ENCODE data around the gene TM6SF1. TPM values are rescaled to one million over a fixed set of nuclear protein-coding genes. Genes with fewer than 3 reads are reported as not detected.

TM6SF1 gene
- total and polyA plus RNA-seq, 2 of the 8 experiments (the other 6 are each of a cell fraction or from before 2014, with no cell fraction given), result 0.74 to 1.0 TPM

- Histone ChIP-seq H3K14ac (ENCODE audit: insufficient read length) (no peak overlapping the region), H2AK5ac (ENCODE audit: low read depth, low read length) (no peak overlapping the region), H3K4me3 (ENCODE audit: extremely low read depth in 1 of 4, insufficient read depth in 2 of 4, low read depth in 3 of 4, low read length in 4 of 4) (no peak overlapping the region), H4K20me1 (replicated peaks in 1 of 2; ENCODE audit: control insufficient read depth in 1 of 2, insufficient read depth in 2 of 2, low read length in 2 of 2) (peaks cover 6 to 7% of the 10 kb centered on the region in 2 experiments), H3K23me2 (ENCODE audit: low read depth, low read length) (no peaks in the 10 kb centered on the region), H4K91ac (replicated peaks; ENCODE audit: insufficient read length, low read length) (no peak overlapping the region), H4K8ac (ENCODE audit: extremely low read depth, insufficient read depth, low read length) (no peak overlapping the region), H3K9ac (replicated peaks in 1 of 4; ENCODE audit: extremely low read depth in 1 of 4, low read depth in 3 of 4, low read length in 3 of 4) (no peak overlapping the region), H3K36me3 (ENCODE audit: control insufficient read depth in 2 of 4, insufficient read depth in 4 of 4, low read length in 3 of 4) (peaks cover 0 to 3% (median 0%) of the 10 kb centered on the region in 4 experiments; a peak in 1 of 8 replicates), H3K4ac (replicated peaks; ENCODE audit: insufficient read length, low read depth, low read length) (no peak overlapping the region), H3K79me2 (ENCODE audit: control insufficient read depth in 1 of 2, insufficient read depth in 2 of 2, low read length in 2 of 2) (peaks cover 6 to 93% of the 10 kb centered on the region in 2 experiments; a peak in 3 of 4 replicates), H2BK120ac (replicated peaks; ENCODE audit: low read depth, low read length) (no peak overlapping the region), H4K5ac (ENCODE audit: insufficient read length, low read depth, low read length) (no peak overlapping the region), H3K4me1 (replicated peaks in 1 of 4; ENCODE audit: control insufficient read depth in 3 of 4, insufficient read depth in 4 of 4, low read length in 3 of 4) (no peaks in the 10 kb centered on the region; a peak in 1 of 7 replicates), H3K9me3 (ENCODE audit: insufficient read depth in 2 of 2, low read depth in 1 of 2, low read length in 1 of 2) (no peaks in the 10 kb centered on the region), H2AFZ (ENCODE audit: low read length) (no peak overlapping the region), H3K79me1 (ENCODE audit: low read depth, low read length) (no peaks in the 10 kb centered on the region; the same call in 1 of the 2 replicates), H2BK20ac (ENCODE audit: low read length) (no peak overlapping the region), H2BK12ac (ENCODE audit: low read depth, low read length) (no peak overlapping the region), H3K23ac (ENCODE audit: insufficient read length) (no peak overlapping the region), H2BK5ac (ENCODE audit: low read depth, low read length) (no peak overlapping the region), H3K18ac (ENCODE audit: extremely low read depth, low read length) (no peak overlapping the region), H3K56ac (replicated peaks; ENCODE audit: insufficient read length, low read depth, low read length) (no peak overlapping the region), H3K27me3 (replicated peaks in 1 of 4; ENCODE audit: control insufficient read depth in 3 of 4, extremely low read depth in 1 of 4, insufficient read depth in 3 of 4, low read length in 3 of 4) (no peaks in the 10 kb centered on the region), H3K4me2 (ENCODE audit: insufficient read depth in 1 of 2, low read depth in 2 of 2, low read length in 2 of 2) (no peak overlapping the region), H3K27ac (ENCODE audit: low read depth, low read length) (no peak overlapping the region), H2BK15ac (ENCODE audit: low read length) (no peak overlapping the region)
- DNase-seq (ENCODE audit: low read depth in 1 of 2, low spot score in 2 of 2) (no peak), FAIRE-seq (no peak)
- 83% methylated on average over 4 of the region's 4 CpGs; no CpG with 5 or more reads in 1 of the 2 experiments for WGBS, 2 experiments (ENCODE audit: extremely low coverage in 1 of 2, insufficient coverage in 1 of 2, insufficient read length in 1 of 2, insufficient replicate concordance in 2 of 2, low coverage in 1 of 2, low lambda C conversion rate in 2 of 2, missing lambda C conversion rate in 1 of 2)
- ChIA-PET CTCF (ENCODE audit: partially characterized antibody) (no interaction called here), POLR2A (ENCODE audit: partially characterized antibody) (no interaction called here)
- TF ChIP-seq ATF2 (IDR thresholded peaks at IDR 0.05; ENCODE audit: low read length) (no peak), EGR1 (IDR thresholded peaks at IDR 0.05; ENCODE audit: borderline replicate concordance, low read depth, low read length) (no peak), ASH2L (IDR thresholded peaks at IDR 0.05; ENCODE audit: low read length) (no peak), CBX5 (IDR thresholded peaks at IDR 0.05; ENCODE audit: low read depth, low read length) (no peak), SIX5 (IDR thresholded peaks at IDR 0.05; ENCODE audit: low read depth, low read length) (no peak), SP2 (IDR thresholded peaks at IDR 0.05; ENCODE audit: low read length) (no peak), TBP (IDR thresholded peaks at IDR 0.05; ENCODE audit: low read depth, low read length) (no peak), TCF12 (IDR thresholded peaks at IDR 0.05; ENCODE audit: low read depth, low read length) (no peak), ATF3 (IDR thresholded peaks at IDR 0.05; ENCODE audit: insufficient read depth, low read depth, low read length) (no peak), BRCA1 (IDR thresholded peaks at IDR 0.05; ENCODE audit: low read depth, low read length) (no peak), ZNF274 (IDR thresholded peaks at IDR 0.05; ENCODE audit: borderline replicate concordance, extremely low read depth, low read length) (no peak), NANOG (IDR thresholded peaks at IDR 0.05; ENCODE audit: insufficient read depth, low read depth, low read length, poor library complexity, severe bottlenecking) (no peak)
These were observed 63.2 kb downstream of the TM6SF1 start for GRCh38 chr15:83170474-83171165.

Measured in H1 (cell line).